ENCODE measurements around the gene MROH8.
A peak's percentile ranks its signal among the peaks of the same experiment; 100 is the strongest.

The MROH8 gene

DNA sequence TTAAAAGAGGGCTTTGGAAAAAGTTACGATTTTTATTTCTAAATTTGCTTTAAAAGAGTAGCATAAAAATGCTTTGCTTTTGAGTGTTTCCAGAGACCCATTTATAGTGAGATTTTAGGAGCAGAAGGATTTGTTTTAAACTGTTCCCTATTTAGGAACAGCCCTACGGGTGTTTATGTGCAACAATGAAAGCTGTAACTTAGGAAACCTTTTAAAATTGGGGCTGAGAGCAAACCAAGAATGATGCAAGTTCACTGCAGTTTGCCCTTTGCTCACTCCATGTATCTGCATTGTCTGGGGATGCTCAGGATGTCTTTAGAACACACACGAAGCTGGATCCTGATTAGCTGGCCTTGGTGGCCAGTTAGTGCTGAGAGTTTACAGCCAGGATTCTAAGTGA is 41.4 kb upstream of the MROH8 start:
- DNase-seq (ENCODE audit: low read depth in 1 of 2, low spot score in 1 of 2), result no peak
- TF ChIP-seq POLR2AphosphoS5 (IDR thresholded peaks at IDR 0.05; ENCODE audit: low read depth) (no peak), GABPA (IDR thresholded peaks at IDR 0.05; ENCODE audit: low read depth) (no peak), REST (IDR thresholded peaks at IDR 0.05; ENCODE audit: insufficient replicate concordance, low read depth) (no peak), SPI1 (IDR thresholded peaks at IDR 0.05; ENCODE audit: borderline replicate concordance, low read depth) (no peak)
- TF ChIP-seq, protein P1, sequence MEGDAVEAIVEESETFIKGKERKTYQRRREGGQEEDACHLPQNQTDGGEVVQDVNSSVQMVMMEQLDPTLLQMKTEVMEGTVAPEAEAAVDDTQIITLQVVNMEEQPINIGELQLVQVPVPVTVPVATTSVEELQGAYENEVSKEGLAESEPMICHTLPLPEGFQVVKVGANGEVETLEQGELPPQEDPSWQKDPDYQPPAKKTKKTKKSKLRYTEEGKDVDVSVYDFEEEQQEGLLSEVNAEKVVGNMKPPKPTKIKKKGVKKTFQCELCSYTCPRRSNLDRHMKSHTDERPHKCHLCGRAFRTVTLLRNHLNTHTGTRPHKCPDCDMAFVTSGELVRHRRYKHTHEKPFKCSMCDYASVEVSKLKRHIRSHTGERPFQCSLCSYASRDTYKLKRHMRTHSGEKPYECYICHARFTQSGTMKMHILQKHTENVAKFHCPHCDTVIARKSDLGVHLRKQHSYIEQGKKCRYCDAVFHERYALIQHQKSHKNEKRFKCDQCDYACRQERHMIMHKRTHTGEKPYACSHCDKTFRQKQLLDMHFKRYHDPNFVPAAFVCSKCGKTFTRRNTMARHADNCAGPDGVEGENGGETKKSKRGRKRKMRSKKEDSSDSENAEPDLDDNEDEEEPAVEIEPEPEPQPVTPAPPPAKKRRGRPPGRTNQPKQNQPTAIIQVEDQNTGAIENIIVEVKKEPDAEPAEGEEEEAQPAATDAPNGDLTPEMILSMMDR (IDR thresholded peaks at IDR 0.05; ENCODE audit: insufficient read depth, low read length), result no peak
- Histone ChIP-seq H3K27me3 (ENCODE audit: insufficient read depth, poor library complexity, severe bottlenecking) (no peaks in the 10 kb centered on the region), H3K4me3 (replicated peaks; ENCODE audit: insufficient read depth, low read length) (no peak overlapping the region), H3K27ac (replicated peaks) (peak overlapping the region; percentile 20; the same call in 1 of the 2 replicates)

DNA sequence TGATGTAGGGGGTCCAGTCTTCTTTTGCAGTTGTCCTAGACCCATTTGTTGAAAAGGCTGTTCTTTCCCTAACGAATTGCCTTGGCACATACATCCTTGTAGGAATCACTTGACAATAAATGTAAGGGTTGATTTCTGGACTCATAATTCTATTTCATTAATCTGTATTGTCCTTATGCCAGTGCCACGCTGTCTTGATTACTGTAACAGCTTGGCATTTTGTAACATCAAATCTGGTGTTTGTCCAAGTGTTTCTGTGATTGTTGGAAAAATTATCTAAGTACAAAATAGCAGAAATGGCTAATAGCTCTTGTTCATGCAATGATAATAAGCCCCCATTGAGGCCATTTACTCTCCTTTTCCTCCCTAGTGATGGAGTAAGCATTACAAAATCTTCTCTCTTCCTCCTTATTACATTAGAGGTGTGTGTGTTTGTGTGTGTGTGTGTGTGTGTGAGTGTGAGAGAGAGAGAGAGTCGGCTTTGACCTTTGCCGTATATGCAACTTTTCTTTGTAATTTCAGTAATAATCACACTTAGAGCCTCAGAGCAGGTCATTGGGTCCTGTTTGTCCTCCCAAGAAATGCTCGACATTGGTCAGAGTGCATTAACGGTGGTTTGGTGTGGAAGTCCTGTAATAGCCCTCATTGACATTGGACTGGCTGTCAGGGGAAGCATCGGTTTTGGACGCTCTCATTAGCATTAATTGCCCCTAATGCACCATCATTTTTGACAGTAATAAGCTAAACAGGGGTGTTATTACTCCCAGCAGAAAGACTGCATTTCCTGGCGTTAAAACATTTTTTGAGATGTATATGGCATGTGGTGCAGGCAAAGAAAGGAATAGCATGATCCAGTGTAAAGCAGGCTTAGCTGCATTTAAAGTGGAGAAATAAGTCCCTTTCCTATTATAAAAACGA is 40.7 kb upstream of the MROH8 start:
- TF ChIP-seq GABPA (IDR thresholded peaks at IDR 0.05; ENCODE audit: low read depth), result no peak
- TF ChIP-seq, protein P1 (IDR thresholded peaks at IDR 0.05; ENCODE audit: insufficient read depth, low read length), result no peak
- TF ChIP-seq SPI1 (IDR thresholded peaks at IDR 0.05; ENCODE audit: borderline replicate concordance, low read depth), result no peak
- TF ChIP-seq REST (IDR thresholded peaks at IDR 0.05; ENCODE audit: insufficient replicate concordance, low read depth), result no peak
- no peak for TF ChIP-seq POLR2AphosphoS5 (IDR thresholded peaks at IDR 0.05; ENCODE audit: low read depth)
- H3K4me3 ChIP-seq (replicated peaks; ENCODE audit: insufficient read depth, low read length), result no peak overlapping the region

GRCh38 chr20:37218976-37219375 is 39.6 kb upstream of the MROH8 start:
- Histone ChIP-seq H3K27ac (replicated peaks) (no peak overlapping the region), H3K4me3 (replicated peaks; ENCODE audit: insufficient read depth, low read length) (no peak overlapping the region), H3K27me3 (ENCODE audit: insufficient read depth, poor library complexity, severe bottlenecking) (no peaks in the 10 kb centered on the region)
- TF ChIP-seq REST (IDR thresholded peaks at IDR 0.05; ENCODE audit: insufficient replicate concordance, low read depth) (no peak), POLR2AphosphoS5 (IDR thresholded peaks at IDR 0.05; ENCODE audit: low read depth) (no peak), GABPA (IDR thresholded peaks at IDR 0.05; ENCODE audit: low read depth) (no peak)
- TF ChIP-seq, protein P1 (IDR thresholded peaks at IDR 0.05; ENCODE audit: insufficient read depth, low read length), result no peak
- DNase-seq (ENCODE audit: low read depth in 1 of 2, low spot score in 1 of 2), result no peak

More for the DNA sequence above, 40.7 kb upstream of the MROH8 start:
- H3K27ac ChIP-seq (replicated peaks), result peak overlapping the region; percentile 20; the same call in 1 of the 2 replicates
- H3K27me3 ChIP-seq (ENCODE audit: insufficient read depth, poor library complexity, severe bottlenecking), result no peaks in the 10 kb centered on the region
- DNase-seq (ENCODE audit: low read depth in 1 of 2, low spot score in 1 of 2), result peak in 1 of 2 experiments; percentile 5

Measured in HL-60 (cell line).